CD4-positive, alpha-beta T cell treated with Interleukin-6 at 100 ng/mL for 8 hours (primary cell): ENCODE measurements around the gene MMS19.
"Not testable (repeated sequence)": the region's sequence is repeated elsewhere in the genome, so short reads cannot be mapped to it uniquely, and the experiment has no call there.

Source experiments
- DNase-seq: peaks from one replicate; pipeline ENCODE4 v3.0.0-alpha.2; 2020; ENCODE audit warnings: mixed read lengths, low spot score

MMS19 gene

DNA sequence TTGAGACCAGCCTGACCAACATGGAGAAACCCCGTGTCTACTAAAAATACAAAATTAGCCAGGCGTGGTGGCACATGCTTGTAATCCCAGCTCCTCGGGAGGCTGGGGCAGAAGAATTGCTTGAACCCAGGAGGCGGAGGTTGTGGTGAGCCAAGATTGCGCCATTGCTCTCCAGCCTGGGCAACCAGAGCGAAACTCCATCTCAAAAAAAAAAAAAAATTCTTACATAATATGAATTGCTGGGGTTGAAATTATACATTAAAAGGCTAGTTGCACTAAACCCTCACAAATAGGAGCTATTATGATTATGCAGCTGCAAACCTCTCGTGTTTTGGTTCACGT, 74.5 kb downstream of the MMS19 start:
- DNase-seq, result not testable (repeated sequence)

DNA sequence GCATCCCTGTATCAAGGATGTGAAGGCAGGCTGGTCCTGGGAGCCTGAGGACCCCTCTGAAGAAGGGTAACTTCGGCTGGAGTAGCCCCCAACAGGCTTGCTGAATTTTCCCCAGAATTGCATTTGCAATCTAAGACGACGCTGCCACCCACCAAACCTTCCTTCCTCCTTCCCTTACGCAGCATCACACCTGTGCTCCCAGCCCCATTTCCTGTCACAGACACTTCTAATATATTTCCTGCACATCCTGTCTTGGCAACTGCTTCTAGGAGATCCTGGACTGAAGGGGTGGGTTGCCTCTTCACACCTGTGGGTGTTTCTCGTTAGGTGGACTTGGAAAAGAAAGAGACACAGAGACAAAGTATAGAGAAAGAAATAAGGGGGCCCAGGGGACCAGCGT, 81.7 kb downstream of the MMS19 start:
- no peak for DNase-seq

- DNase-seq, result no peak
These were observed 85.3 kb downstream of the MMS19 start for GRCh38 chr10:97412891-97413304.

GRCh38 chr10:97411406-97411805, 86.8 kb downstream of the MMS19 start:
- DNase-seq, result no peak

DNA sequence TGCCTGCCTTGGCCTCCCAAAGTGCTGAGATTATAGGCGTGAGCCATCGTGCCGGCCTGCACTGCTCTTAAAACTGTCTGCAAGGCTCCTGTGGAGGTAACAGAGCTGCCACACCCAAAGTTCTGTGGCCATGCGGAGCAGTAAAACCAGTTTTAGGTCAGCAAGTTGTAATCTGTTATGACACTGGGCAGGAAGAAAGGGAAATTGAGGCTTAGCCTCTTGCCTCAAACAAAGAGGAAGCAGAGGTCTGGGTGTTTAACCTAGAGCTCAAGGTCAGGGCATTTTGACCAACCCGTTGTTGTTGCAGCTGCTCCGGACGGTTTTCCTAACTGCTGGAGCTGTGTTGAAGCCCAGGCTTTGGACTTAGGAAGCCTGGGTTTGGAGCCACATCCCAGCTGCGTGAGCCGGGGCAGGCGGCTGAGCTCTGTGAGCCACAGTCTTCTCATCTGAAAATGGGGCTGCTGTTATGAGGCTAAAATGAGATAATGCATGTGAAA, 89.7 kb downstream of the MMS19 start:
- no peak for DNase-seq
